Measurements from ENCODE around the gene SCARF2.
"Not testable (repeated sequence)": the region's sequence is repeated elsewhere in the genome, so short reads cannot be mapped to it uniquely, and the experiment has no call there.

The SCARF2 gene

DNA sequence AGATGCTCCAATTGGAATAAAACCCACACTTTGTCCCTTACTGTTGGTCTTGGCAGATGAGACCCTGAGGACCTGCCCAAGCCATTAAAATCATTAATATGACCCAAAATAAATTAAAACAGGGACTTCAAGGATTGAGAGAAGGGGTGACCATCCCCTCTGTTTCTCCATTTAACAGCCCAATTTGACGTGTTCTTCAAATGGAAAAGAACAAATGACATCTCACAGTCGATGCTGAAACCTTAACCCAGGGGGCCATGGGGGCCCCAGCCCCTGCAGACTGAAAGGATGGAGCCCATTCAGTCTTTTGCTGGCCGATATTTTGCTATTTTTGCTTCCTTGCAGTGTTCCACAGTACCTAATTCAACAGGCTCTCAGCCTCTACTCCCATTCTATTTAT is 23.2 kb downstream of the SCARF2 start:
- Histone ChIP-seq H3K9me3 (replicated peaks in 1 of 11) (no peaks in the 10 kb centered on the region), H3K27ac (no peak overlapping the region), H3K4me3 (no peak overlapping the region), H3K4me2 (no peak overlapping the region), H3K36me3 (no peaks in the 10 kb centered on the region), H3K4me1 (peaks cover 0 to 36% (median 25%) of the 10 kb centered on the region in 10 experiments; a peak in 14 of 20 replicates), H4K20me1 (no peaks in the 10 kb centered on the region), H3K27me3 (no peaks in the 10 kb centered on the region), H3K9ac (no peak overlapping the region)
- TF ChIP-seq Cebpa-rat (IDR thresholded peaks at IDR 0.05): no peak

DNA sequence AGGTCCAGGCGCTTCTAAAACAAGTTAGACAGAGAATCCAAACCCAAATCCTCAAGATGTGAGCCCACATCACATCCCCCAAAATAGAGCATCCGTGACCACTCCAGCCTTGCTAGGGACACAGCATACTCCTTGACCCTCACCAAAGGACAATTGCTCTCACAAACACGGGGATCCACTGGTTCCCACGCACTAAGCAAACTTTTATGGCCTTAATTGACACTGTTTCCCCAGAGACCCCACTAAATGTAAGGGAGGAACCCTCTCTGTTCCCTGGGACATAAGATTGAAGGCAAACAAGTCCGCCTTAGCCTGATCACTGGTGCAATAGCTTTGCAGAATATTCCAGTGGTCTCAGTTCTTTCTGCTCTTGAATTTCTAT is 23.6 kb downstream of the SCARF2 start:
- Histone ChIP-seq H3K4me3 (no peak overlapping the region), H3K27me3 (no peaks in the 10 kb centered on the region), H3K9ac (no peak overlapping the region), H3K9me3 (replicated peaks in 1 of 11) (no peaks in the 10 kb centered on the region), H3K36me3 (peaks cover 0 to 2% (median 0%) of the 10 kb centered on the region in 11 experiments; a peak in 1 of 22 replicates), H4K20me1 (no peaks in the 10 kb centered on the region), H3K4me2 (no peak overlapping the region), H3K4me1 (peaks cover 0 to 33% (median 25%) of the 10 kb centered on the region in 10 experiments; a peak in 14 of 20 replicates), H3K27ac (no peak overlapping the region)
- TF ChIP-seq Cebpa-rat (IDR thresholded peaks at IDR 0.05): no peak

- peaks cover 0 to 33% (median 23%) of the 10 kb centered on the region in 10 experiments; a peak in 14 of 20 replicates for H3K4me1 ChIP-seq
- H3K4me2 ChIP-seq: peak overlapping the region in 2 of 11 experiments; percentile 17 to 39; a peak in 3 of 22 replicates
- H3K9me3 ChIP-seq (replicated peaks in 1 of 11): no peaks in the 10 kb centered on the region
- no peaks in the 10 kb centered on the region for H4K20me1 ChIP-seq
- no peaks in the 10 kb centered on the region for H3K27me3 ChIP-seq
- no peak overlapping the region for H3K9ac ChIP-seq
- no peak for TF ChIP-seq Cebpa-rat (IDR thresholded peaks at IDR 0.05)
- no peak overlapping the region for H3K4me3 ChIP-seq
- H3K27ac ChIP-seq: no peak overlapping the region
- H3K36me3 ChIP-seq: peaks cover 0 to 5% (median 0%) of the 10 kb centered on the region in 11 experiments; a peak in 1 of 22 replicates
Measured at GRCh38 chr22:20413217-20414058, 24.2 kb downstream of the SCARF2 start.

DNA sequence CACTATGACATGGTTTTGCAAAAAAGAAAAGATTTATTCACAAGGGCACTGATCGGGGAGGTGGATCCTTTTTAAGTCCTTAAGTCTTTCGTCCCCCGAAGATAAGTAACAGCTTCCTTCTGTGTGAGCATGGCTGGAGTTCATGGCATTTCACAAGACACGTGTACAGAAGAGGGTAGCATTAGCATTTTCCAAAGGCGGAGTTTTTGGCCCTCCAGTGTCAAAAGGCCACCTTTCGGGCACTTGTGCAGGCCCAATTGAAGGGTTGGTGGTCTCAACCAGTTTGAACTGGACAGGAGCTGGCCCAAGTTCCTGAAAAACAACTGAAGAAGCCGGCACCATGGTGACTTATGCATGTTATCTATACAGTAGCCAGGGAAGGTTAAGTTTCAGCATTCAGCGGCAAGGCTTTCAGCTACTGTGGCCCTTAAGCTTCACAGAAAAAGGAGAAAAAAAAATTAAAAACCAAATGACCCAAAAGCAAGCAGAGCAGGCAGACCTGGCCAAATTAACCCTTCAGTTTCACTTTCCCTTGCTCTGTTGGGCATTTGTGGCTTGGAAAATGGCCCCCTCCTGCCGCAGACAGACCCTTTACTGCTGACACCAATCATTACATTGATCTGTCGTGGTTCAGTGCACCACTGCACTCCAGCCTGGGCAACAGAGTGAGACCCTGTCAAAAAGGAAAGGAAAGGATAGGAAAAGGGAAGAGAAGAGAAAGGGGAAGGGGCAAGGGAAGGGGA is 25.0 kb downstream of the SCARF2 start:
- Histone ChIP-seq H3K9me3 (replicated peaks in 1 of 11) (no peaks in the 10 kb centered on the region), H3K27ac (no peak overlapping the region), H3K9ac (no peak overlapping the region), H3K4me3 (no peak overlapping the region), H3K27me3 (no peaks in the 10 kb centered on the region), H3K36me3 (peaks cover 0 to 10% (median 5%) of the 10 kb centered on the region in 11 experiments; a peak in 12 of 22 replicates), H3K4me2 (peak overlapping the region in 4 of 11 experiments; percentile 2 to 39 (median 17); a peak in 6 of 22 replicates), H4K20me1 (peaks cover 0 to 7% (median 5%) of the 10 kb centered on the region in 11 experiments; a peak in 12 of 22 replicates), H3K4me1 (peaks cover 0 to 25% (median 15%) of the 10 kb centered on the region in 10 experiments; a peak in 14 of 20 replicates)
- no peak for TF ChIP-seq Cebpa-rat (IDR thresholded peaks at IDR 0.05)

DNA sequence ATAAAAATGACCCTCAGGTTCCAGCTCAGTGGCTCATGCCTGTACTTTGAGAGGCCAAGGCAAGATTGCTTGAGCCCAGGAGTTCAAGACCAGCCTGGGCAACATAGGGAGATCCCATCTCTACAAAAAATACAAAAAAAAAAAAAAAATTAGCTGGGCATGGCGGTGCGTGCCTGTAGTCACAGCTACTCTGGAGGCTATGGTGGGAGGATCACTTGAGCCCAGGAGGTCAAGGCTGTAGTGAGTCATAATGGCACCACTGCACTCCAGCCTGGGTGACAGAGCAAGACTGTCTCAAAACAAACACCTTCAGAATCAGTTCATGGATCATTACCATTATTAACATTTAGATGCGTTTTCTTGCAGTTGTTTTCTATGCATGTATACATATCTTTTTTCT is 28.2 kb downstream of the SCARF2 start:
- Histone ChIP-seq H3K36me3 (peaks cover 26 to 42% (median 37%) of the 10 kb centered on the region in 11 experiments), H4K20me1 (peaks cover 0 to 37% (median 32%) of the 10 kb centered on the region in 11 experiments; a peak in 17 of 22 replicates), H3K4me1 (peaks cover 0 to 39% (median 27%) of the 10 kb centered on the region in 10 experiments; a peak in 16 of 20 replicates)
- not testable (repeated sequence) for H3K4me3 ChIP-seq; H3K4me2 ChIP-seq; H3K9me3 ChIP-seq (replicated peaks in 1 of 11); H3K27me3 ChIP-seq; H3K9ac ChIP-seq; H3K27ac ChIP-seq

DNA sequence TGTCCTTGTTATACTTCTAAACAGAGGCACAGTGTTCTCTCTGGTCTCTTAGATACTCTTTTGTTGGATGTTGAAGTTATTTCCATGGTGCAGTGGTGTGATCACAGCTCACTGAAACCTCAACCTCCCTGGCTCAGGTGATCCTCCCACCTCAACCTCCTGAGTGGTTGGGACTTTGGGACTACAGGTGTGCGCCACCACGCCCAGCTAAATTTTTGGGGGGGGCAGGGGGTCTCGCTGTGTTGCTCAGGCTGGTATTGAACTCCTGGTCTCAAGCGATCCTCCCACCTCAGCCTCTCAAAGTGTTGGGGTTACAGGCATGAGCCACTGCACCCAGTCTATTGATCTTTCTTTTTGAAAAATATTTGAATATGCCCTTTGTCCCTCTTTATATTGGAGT is 28.7 kb downstream of the SCARF2 start:
- Histone ChIP-seq H3K9ac (no peak overlapping the region), H3K4me2 (no peak overlapping the region), H3K27ac (no peak overlapping the region), H4K20me1 (peaks cover 0 to 41% (median 32%) of the 10 kb centered on the region in 11 experiments; a peak in 17 of 22 replicates), H3K9me3 (replicated peaks in 1 of 11) (no peaks in the 10 kb centered on the region), H3K4me3 (no peak overlapping the region), H3K27me3 (no peaks in the 10 kb centered on the region), H3K4me1 (peaks cover 0 to 39% (median 27%) of the 10 kb centered on the region in 10 experiments; a peak in 16 of 20 replicates), H3K36me3 (peaks cover 27 to 47% (median 42%) of the 10 kb centered on the region in 11 experiments)
- no peak for TF ChIP-seq Cebpa-rat (IDR thresholded peaks at IDR 0.05)

DNA sequence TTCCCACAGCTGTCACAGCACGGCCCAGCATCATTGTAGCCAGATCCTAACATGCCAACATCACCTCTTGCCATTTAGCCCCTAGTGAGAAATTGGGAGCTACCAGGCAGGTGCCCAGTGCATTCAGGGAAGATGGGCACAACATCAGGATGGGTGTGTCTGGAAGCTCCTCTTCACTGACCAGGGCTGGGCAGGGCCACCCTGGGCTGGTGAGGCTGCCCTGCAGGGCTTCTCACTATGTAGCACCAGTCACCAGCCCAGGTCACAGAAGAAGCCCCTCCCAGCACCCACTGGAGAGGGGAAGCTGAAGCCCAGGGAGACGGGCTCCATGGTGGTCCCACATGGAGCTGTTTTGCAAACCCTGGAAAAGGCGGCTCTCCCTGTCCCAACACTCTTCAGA is 29.8 kb downstream of the SCARF2 start:
- no peak for TF ChIP-seq Cebpa-rat (IDR thresholded peaks at IDR 0.05)
- peaks cover 0 to 32% (median 22%) of the 10 kb centered on the region in 10 experiments; a peak in 15 of 20 replicates for H3K4me1 ChIP-seq
- no peaks in the 10 kb centered on the region for H3K27me3 ChIP-seq
- H3K36me3 ChIP-seq: peaks cover 34 to 58% (median 53%) of the 10 kb centered on the region in 11 experiments
- H3K27ac ChIP-seq: no peak overlapping the region
- no peak overlapping the region for H3K9ac ChIP-seq
- H3K4me2 ChIP-seq: no peak overlapping the region
- peaks cover 0 to 48% (median 32%) of the 10 kb centered on the region in 11 experiments; a peak in 17 of 22 replicates for H4K20me1 ChIP-seq
- no peaks in the 10 kb centered on the region for H3K9me3 ChIP-seq (replicated peaks in 1 of 11)
- H3K4me3 ChIP-seq: no peak overlapping the region

DNA sequence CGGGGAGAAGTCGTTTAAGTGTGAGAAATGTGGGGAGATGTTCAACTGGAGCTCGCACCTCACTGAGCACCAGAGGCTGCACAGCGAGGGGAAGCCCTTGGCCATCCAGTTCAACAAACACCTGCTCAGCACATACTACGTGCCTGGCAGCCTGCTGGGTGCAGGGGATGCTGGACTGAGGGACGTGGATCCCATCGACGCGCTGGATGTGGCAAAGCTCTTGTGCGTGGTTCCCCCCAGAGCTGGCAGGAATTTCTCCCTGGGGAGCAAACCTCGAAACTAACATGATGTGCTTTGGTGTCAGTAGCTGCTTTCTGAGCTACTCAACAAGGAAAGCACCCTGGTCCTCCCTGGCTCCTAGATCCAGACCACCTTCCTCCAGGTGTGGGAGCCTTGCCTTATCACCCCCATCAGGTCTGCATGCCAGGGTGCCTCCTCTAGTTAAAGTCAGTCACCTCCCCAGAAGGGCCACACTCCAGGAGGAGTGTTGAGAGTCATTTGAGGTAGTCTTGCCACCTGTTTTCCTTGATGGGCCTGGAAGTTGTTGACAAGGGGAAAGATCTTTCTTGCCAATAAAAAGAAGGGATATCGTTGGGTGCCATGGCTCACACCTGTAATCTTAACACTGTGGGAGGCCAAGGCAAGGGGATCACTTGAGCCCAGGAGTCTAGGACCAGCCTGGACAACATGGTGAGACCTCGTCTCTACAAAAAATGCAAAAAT is 30.8 kb downstream of the SCARF2 start:
- Histone ChIP-seq H3K9ac (peak overlapping the region in 1 of 11 experiments; percentile 19; a peak in 1 of 22 replicates), H3K9me3 (replicated peaks in 1 of 11) (no peaks in the 10 kb centered on the region), H3K4me3 (no peak overlapping the region), H4K20me1 (peaks cover 0 to 48% (median 32%) of the 10 kb centered on the region in 11 experiments; a peak in 17 of 22 replicates), H3K4me2 (peak overlapping the region in 7 of 11 experiments; percentile 42 to 60 (median 55); a peak in 14 of 22 replicates), H3K27ac (no peak overlapping the region), H3K27me3 (no peaks in the 10 kb centered on the region), H3K36me3 (peaks cover 37 to 68% (median 59%) of the 10 kb centered on the region in 11 experiments), H3K4me1 (peaks cover 0 to 24% (median 18%) of the 10 kb centered on the region in 10 experiments; a peak in 13 of 20 replicates)
- no peak for TF ChIP-seq Cebpa-rat (IDR thresholded peaks at IDR 0.05)
